HTERT RPE-1 (cell line): ENCODE data around the gene BEGAIN.

Experiments used
- in situ Hi-C: fragments of 300-500 bp; cut with MboI; formaldehyde crosslinking; loops from 4 replicates; pipeline ENCODE4 v1.14.3; 2020; ENCODE audit warnings: low sequenced_read_pairs

Gene BEGAIN

GRCh38 chr14:100603341-100604120 is 16.3 kb upstream of the BEGAIN start:
- in situ Hi-C loops = no loop called here

- in situ Hi-C loops = no loop called here
These were observed 15.5 kb upstream of the BEGAIN start for GRCh38 chr14:100602621-100603230.

GRCh38 chr14:100601914-100602313 is 14.7 kb upstream of the BEGAIN start:
- in situ Hi-C loops = no loop called here

GRCh38 chr14:100601064-100601463 is 13.8 kb upstream of the BEGAIN start:
- in situ Hi-C loops = no loop called here

GRCh38 chr14:100599981-100600380 is 12.8 kb upstream of the BEGAIN start:
- in situ Hi-C loops = no loop called here

- in situ Hi-C loops = no loop called here
These were observed 7.4 kb upstream of the BEGAIN start for GRCh38 chr14:100594625-100594951.

GRCh38 chr14:100593751-100594624 is 6.8 kb upstream of the BEGAIN start:
- in situ Hi-C loops = no loop called here

GRCh38 chr14:100592972-100593371 is 5.8 kb upstream of the BEGAIN start:
- in situ Hi-C loops = no loop called here

- in situ Hi-C loops = no loop called here
These were observed 5.3 kb upstream of the BEGAIN start for GRCh38 chr14:100592461-100592891.

- in situ Hi-C loops = no loop called here
These were observed 4.5 kb upstream of the BEGAIN start for GRCh38 chr14:100591453-100592371.

- in situ Hi-C loops = no loop called here
These were observed 3.7 kb upstream of the BEGAIN start for GRCh38 chr14:100590726-100591452.

GRCh38 chr14:100589760-100590469 is 2.7 kb upstream of the BEGAIN start:
- in situ Hi-C loops = no loop called here

GRCh38 chr14:100589071-100589759 is 2.0 kb upstream of the BEGAIN start:
- in situ Hi-C loops = no loop called here

- in situ Hi-C loops = no loop called here
These were observed 1.5 kb upstream of the BEGAIN start for GRCh38 chr14:100588671-100589070.

- in situ Hi-C loops = no loop called here
These were observed 670 bp upstream of the BEGAIN start for GRCh38 chr14:100587763-100588411.

- in situ Hi-C loops = no loop called here
These were observed 673 bp downstream of the BEGAIN start for GRCh38 chr14:100586403-100587085.

- in situ Hi-C loops = no loop called here
These were observed 1.1 kb downstream of the BEGAIN start for GRCh38 chr14:100586153-100586402.
